Measurements from ENCODE around the gene TSHZ3. TPM values are rescaled to one million over a fixed set of nuclear protein-coding genes. Genes with fewer than 3 reads are reported as not detected.

TSHZ3 gene
- total and polyA plus RNA-seq, 7 donors: 0.53 to 6.7 (median 2.2) TPM

DNA sequence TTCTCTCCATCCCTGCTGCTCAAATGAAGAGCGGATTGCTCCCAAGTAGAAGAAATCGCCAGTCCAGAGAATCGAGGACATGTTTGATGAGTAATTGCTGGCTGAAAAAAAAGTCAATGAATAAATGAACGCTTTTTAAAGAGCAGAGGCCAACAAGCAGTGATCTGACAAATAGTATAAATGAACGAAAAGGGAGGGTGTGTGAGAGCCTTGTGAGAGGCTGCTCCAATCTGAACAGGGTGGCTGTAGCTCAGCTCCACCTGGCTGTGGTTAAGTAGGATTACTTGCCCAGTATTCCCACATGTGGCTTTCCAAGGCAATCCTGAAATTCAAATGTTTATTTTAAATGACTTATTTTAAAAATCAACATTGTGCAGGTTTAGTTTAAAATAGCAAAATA is 117.1 kb downstream of the TSHZ3 start:
- no peaks in the 10 kb centered on the region for H3K36me3 ChIP-seq (ENCODE audit: insufficient read depth in 1 of 2, low read depth in 1 of 2)
- TF ChIP-seq, protein P1, sequence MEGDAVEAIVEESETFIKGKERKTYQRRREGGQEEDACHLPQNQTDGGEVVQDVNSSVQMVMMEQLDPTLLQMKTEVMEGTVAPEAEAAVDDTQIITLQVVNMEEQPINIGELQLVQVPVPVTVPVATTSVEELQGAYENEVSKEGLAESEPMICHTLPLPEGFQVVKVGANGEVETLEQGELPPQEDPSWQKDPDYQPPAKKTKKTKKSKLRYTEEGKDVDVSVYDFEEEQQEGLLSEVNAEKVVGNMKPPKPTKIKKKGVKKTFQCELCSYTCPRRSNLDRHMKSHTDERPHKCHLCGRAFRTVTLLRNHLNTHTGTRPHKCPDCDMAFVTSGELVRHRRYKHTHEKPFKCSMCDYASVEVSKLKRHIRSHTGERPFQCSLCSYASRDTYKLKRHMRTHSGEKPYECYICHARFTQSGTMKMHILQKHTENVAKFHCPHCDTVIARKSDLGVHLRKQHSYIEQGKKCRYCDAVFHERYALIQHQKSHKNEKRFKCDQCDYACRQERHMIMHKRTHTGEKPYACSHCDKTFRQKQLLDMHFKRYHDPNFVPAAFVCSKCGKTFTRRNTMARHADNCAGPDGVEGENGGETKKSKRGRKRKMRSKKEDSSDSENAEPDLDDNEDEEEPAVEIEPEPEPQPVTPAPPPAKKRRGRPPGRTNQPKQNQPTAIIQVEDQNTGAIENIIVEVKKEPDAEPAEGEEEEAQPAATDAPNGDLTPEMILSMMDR (IDR thresholded peaks at IDR 0.05): no peak
- no peaks in the 10 kb centered on the region for H3K4me1 ChIP-seq
- no peak overlapping the region for H3K4me3 ChIP-seq
- H3K9me3 ChIP-seq: no peaks in the 10 kb centered on the region
- DNase-seq (no peak), ATAC-seq (no peak)
- intact Hi-C loops (cut with DNase I): no loop called here
- 59 to 73% (median 60%) methylated on average over 5 of the region's 5 CpGs for WGBS, 3 donors
- no peaks in the 10 kb centered on the region for H3K27me3 ChIP-seq (ENCODE audit: insufficient read depth in 3 of 3, low read length in 2 of 3)
- no peak overlapping the region for H3K27ac ChIP-seq

DNA sequence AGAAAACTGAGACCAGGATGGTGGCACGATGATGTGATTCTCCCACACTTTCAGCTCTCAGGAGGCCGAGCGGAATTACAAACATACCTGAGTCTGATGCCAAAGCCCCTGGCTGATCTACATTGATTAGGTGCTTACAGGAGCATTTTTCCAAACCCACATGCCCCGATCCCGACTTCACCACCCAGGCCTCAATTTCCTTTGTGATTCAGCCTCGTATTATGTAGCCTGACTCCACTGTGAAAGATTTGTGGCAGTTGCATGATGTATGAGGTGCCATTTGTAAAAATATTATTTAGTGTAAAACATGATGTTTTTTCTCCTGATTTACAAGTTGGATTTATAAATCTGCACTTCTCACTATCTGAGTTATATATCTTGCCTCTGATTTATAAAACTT is 118.0 kb downstream of the TSHZ3 start:
- Histone ChIP-seq H3K27ac (no peak overlapping the region), H3K9me3 (no peaks in the 10 kb centered on the region), H3K4me3 (no peak overlapping the region), H3K27me3 (ENCODE audit: insufficient read depth in 3 of 3, low read length in 2 of 3) (no peaks in the 10 kb centered on the region), H3K4me1 (no peaks in the 10 kb centered on the region), H3K36me3 (ENCODE audit: insufficient read depth in 1 of 2, low read depth in 1 of 2) (no peaks in the 10 kb centered on the region)
- ATAC-seq: no peak
- intact Hi-C loops (cut with DNase I): no loop called here
- WGBS, 3 donors: 92 to 93% (median 93%) methylated on average over 6 of the region's 6 CpGs
- TF ChIP-seq, protein P1 (IDR thresholded peaks at IDR 0.05): no peak
- DNase-seq: no peak

DNA sequence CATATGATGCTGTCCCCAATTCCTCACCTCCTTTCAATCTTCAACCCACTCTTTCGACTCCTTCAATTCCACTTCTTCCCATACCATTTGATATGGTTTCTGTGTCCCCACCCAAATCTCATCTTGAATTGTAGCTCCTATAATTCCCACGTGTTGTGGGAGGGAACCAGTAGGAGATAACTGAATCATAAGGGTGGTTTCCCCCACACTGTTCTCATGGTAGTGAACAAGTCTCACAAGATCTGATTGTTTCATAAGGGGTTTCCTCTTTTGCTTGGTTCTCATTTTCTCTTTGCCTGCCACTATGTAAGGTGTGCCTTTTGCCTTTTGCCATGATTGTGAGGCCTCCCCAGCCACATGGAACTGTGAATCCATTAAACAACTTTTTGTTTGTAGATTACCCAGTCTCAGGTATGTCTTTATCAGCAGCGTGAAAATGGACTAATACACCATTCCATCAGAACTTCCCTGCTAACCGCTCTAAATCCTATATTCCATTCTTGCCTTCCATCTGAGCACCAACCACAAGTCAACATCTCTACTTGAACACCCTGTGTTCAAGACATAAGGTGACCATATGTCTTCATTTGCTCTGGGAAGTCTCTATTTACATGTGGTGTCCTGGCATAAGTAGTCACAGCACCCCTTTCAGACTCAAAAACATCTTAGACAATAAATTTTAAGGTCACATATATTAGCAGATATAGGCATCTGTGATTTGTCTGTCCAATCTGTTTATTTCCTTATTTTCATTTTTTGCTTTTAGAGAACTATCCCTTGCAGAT is 122.9 kb downstream of the TSHZ3 start:
- DNase-seq (no peak), ATAC-seq (no peak)
- TF ChIP-seq, protein P1 (IDR thresholded peaks at IDR 0.05): no peak
- no peak overlapping the region for H3K4me3 ChIP-seq
- H3K4me1 ChIP-seq: no peaks in the 10 kb centered on the region
- no peaks in the 10 kb centered on the region for H3K27me3 ChIP-seq (ENCODE audit: insufficient read depth in 3 of 3, low read length in 2 of 3)
- 94 to 97% (median 95%) methylated on average over 4 of the region's 4 CpGs for WGBS, 3 donors
- H3K9me3 ChIP-seq: no peaks in the 10 kb centered on the region
- no peaks in the 10 kb centered on the region for H3K36me3 ChIP-seq (ENCODE audit: insufficient read depth in 1 of 2, low read depth in 1 of 2)
- H3K27ac ChIP-seq: no peak overlapping the region
- intact Hi-C loops (cut with DNase I): no loop called here

Measured in psoas muscle (tissue), 8 donors.